Activated CD4-positive, alpha-beta T cell treated with anti-CD3 and anti-CD28 coated beads, Interleukin-2, amount 50 U/mL, for 1 hour (primary cell): ENCODE results near the gene LRRC27.
A peak's percentile ranks its signal among the peaks of the same experiment; 100 is the strongest.

Experiments used
- DNase-seq: peaks from one replicate; pipeline ENCODE4 v3.0.0-alpha.2; 2020

Gene LRRC27

GRCh38 chr10:132339276-132339675 lies 7.3 kb downstream of the LRRC27 start:
- DNase-seq = no peak

GRCh38 chr10:132341017-132341416 lies 9.0 kb downstream of the LRRC27 start:
- DNase-seq = no peak

GRCh38 chr10:132341781-132342180 lies 9.8 kb downstream of the LRRC27 start:
- DNase-seq = no peak

GRCh38 chr10:132342553-132342952 lies 10.6 kb downstream of the LRRC27 start:
- no peak for DNase-seq

GRCh38 chr10:132344386-132344785 lies 12.4 kb downstream of the LRRC27 start:
- DNase-seq = no peak

- DNase-seq = no peak
These were observed 13.4 kb downstream of the LRRC27 start for GRCh38 chr10:132345345-132345744.

- no peak for DNase-seq
These were observed 14.8 kb downstream of the LRRC27 start for GRCh38 chr10:132346806-132347205.

- DNase-seq = no peak
These were observed 15.4 kb downstream of the LRRC27 start for GRCh38 chr10:132347211-132347930.

GRCh38 chr10:132347931-132348267 lies 15.9 kb downstream of the LRRC27 start:
- DNase-seq = no peak

- no peak for DNase-seq
These were observed 17.8 kb downstream of the LRRC27 start for GRCh38 chr10:132349766-132350165.

GRCh38 chr10:132350391-132350790 lies 18.4 kb downstream of the LRRC27 start:
- DNase-seq = no peak

GRCh38 chr10:132350946-132351345 lies 19.0 kb downstream of the LRRC27 start:
- DNase-seq = no peak

- no peak for DNase-seq
These were observed 19.6 kb downstream of the LRRC27 start for GRCh38 chr10:132351611-132352010.

- DNase-seq = peak; percentile 82
These were observed 20.7 kb downstream of the LRRC27 start for GRCh38 chr10:132352462-132353308.

- DNase-seq = no peak
These were observed 21.7 kb downstream of the LRRC27 start for GRCh38 chr10:132353456-132354355.

GRCh38 chr10:132354356-132355094 lies 22.5 kb downstream of the LRRC27 start:
- no peak for DNase-seq

- DNase-seq = no peak
These were observed 23.3 kb downstream of the LRRC27 start for GRCh38 chr10:132355297-132355696.

GRCh38 chr10:132355754-132356153 lies 23.8 kb downstream of the LRRC27 start:
- DNase-seq = no peak

GRCh38 chr10:132356621-132357195 lies 24.7 kb downstream of the LRRC27 start:
- no peak for DNase-seq

- no peak for DNase-seq
These were observed 25.5 kb downstream of the LRRC27 start for GRCh38 chr10:132357286-132358058.

- DNase-seq = no peak
These were observed 27.5 kb downstream of the LRRC27 start for GRCh38 chr10:132359305-132360040.
